GM18502 (cell line): ENCODE results near the gene RCBTB1.
"Not testable (repeated sequence)": the region's sequence is repeated elsewhere in the genome, so short reads cannot be mapped to it uniquely, and the experiment has no call there.

ENCODE experiments used
- ATAC-seq: cut with Tn5 transposase; IDR thresholded peaks from one replicate; pipeline ENCODE4 v1.9.1; 2021; ENCODE audit warnings: mild to moderate bottlenecking; ENCODE audit not compliant: unreplicated experiment, poor library complexity

Gene RCBTB1

DNA sequence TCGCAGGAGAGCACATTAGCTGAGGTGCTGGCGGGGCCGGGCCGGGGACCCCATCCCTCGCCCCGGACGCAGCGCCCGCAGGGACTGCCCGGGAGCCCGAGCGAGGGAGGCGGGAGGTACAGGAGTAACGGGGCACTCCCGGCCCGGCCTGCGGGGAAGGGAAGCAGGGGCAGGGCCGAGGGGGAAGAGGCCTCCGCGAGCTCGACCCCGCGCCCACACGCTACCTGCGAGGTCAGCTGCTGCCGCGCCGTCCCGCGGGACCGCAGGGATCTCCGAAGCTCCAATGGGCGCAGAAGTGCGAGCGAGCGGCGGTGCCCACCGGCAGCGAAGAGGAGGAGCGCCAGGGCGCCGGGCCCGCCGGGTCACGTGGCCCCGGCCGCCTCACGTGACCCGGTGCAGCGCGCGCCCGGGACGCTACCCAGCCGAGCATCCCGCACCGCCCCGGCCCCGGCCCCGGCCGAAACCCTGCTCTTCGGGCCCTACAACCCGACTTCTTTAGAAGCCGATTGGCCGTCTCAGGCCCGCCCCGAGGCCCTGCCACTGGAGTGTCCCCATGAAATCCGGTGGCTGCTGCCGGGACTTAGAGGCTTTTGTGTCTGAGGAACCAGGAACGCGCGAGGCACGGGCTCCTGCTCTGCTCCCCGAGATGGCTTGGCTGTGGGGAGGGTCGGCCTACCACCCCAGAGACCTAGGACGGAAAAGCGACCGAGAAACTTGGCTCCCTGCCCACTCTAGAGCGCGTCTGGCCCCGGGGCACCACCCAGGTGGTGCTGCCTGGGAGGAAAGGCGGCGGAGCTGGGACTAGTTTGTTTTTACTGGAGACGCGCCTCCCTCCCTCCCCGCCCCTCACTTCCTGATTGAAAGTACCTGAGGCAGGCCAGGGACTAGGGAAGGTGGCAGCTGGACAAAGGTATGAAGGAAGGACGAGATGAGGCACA is at the start of gene RCBTB1:
TSS of gene RCBTB1 (minus strand) at position 339 of the 938 bp plus-strand sequence. CDS start 18,279 bp downstream, outside the sequence.
- ATAC-seq = peak; percentile 91

DNA sequence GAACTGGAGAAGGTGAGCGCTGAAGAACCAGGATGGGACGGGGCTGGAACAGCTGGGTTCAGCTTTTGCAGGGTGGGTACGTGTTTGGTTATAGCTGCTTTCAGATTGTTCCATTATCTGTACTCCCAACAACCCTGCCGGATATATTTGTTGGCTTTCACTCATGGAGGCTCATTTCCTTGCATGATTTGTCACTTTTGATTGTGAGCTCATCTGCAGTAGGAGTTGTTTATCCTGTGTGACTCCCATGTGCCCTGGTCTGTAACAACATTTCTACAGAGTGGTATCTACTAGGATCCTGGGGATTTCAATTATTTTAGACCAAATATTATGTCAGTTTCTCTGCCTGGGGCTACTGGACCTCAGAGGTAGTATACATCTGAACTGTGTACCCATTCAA is 48.4 kb upstream of the RCBTB1 start:
- ATAC-seq = no peak

DNA sequence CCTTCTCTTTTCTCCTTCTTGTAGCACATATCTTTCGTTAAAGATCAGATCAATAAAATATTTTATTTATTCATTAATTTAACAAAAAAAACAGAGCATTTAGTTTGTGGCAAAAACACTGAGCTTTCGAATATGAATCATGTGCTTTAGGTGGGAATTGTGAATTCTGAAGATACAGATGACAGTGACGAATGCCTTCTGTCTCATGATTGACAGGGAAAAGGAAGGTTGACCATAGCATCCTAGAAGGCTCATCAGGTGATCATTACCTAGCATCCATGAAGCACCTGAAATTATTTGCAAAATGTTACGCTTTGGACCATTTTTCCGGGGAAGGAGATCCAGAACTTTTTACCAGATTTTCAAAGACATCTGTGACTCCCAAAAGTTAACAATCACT is 46.8 kb upstream of the RCBTB1 start:
- ATAC-seq = no peak

DNA sequence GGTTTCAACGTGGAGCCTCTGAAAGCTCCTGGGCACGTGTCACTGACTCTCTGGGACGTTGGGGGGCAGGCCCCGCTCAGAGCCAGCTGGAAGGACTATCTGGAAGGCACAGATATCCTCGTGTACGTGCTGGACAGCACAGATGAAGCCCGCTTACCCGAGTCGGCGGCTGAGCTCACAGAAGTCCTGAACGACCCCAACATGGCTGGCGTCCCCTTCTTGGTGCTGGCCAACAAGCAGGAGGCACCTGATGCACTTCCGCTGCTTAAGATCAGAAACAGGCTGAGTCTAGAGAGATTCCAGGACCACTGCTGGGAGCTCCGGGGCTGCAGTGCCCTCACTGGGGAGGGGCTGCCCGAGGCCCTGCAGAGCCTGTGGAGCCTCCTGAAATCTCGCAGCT is 45.2 kb upstream of the RCBTB1 start:
- ATAC-seq = no peak

DNA sequence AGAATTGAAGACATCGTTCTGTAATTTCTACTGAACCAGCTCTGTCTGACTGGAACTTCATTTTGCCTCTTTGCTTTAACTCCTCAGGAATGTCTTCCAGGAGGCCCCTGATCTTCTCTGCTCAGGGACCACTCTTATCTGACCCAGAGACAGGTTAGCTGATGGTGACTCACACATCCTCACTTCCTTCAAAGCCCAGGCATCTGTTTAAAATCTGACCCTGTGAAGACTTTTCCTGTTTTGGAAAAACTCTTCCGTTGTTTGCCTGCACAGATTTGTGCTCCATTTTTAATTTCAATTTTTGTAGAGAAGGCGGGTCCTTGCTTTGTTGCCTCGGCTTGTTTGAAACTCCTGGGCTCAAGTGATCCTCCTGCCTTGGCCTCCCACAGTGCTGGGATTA is 44.6 kb upstream of the RCBTB1 start:
- no peak for ATAC-seq

DNA sequence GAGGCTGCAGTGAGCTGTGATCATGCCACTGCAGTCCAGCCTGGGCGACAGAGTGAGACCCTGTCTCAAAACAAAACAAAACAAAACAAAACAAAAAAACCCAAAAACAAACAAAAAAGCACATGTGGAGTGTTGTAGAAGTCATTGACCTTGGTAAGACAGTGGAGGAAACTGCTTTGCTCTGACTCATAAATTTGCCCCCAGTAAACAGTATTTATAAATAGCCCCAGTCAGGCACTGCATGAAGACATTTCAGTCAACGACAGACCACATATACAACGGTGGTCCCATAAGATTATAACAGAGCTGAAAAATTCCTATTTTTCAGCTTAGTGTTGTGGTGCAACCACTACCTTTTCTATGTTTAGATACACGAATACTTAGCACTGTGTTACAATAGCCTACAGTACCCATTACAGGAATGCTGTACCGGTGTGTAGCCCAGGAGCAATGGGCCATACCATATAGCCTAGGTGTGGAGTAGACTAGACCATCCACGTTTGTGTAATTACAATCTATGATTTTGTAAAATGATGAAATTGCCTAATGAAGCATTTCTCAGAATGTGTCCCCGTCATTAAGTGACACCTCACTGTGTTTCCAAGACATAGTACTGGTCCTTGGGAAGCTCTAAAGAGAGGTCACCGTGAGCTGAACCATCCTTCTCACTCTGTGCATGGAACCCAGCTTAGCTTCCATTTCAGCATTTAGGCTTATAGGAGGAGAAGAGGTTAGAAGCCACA is 44.0 kb upstream of the RCBTB1 start:
- ATAC-seq = no peak

DNA sequence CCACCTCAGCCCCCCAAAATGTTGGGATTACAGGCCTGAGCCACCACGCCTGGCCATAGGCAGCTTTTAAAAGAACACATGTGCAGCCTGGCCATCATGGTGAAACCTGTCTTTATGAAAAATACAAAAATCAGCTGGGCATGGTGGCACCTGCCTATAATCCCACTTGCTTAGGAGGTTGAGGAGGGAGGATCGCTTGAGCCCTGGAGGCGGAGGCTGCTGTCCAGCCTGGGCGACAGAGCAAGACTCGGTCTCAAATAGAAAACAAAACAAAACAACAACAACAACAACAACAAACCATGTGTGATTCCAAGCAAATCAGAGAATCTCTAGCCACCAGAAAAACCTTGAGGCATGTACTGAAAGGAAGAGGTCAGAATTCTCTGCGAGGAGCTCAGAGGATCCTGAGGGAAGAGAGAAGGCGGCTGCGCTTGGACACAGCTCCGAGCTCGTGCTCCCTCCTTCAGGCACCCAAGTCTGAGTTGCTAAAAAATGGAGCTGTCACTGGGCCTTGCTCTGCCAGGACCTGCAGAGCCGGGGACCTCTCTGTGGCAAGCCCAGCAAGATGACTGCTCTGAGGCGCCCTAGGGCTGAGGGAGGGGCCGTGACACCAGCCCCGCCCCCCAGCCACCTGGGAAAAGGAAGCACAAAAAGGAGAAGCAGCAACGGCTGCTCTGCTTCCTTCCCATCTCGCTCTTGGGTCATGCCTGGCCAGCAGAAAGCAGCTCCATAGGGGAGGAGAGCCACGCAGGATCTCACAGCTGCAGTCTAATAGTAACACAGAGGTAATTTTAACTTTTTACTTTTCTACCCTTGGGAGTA is 42.7 kb upstream of the RCBTB1 start, which contains the start of gene ARL11:
TSS of gene ARL11 (plus strand) at position 677 of the 822 bp plus-strand sequence. CDS start 1,941 bp downstream, outside the sequence.
- ATAC-seq = peak; percentile 96

DNA sequence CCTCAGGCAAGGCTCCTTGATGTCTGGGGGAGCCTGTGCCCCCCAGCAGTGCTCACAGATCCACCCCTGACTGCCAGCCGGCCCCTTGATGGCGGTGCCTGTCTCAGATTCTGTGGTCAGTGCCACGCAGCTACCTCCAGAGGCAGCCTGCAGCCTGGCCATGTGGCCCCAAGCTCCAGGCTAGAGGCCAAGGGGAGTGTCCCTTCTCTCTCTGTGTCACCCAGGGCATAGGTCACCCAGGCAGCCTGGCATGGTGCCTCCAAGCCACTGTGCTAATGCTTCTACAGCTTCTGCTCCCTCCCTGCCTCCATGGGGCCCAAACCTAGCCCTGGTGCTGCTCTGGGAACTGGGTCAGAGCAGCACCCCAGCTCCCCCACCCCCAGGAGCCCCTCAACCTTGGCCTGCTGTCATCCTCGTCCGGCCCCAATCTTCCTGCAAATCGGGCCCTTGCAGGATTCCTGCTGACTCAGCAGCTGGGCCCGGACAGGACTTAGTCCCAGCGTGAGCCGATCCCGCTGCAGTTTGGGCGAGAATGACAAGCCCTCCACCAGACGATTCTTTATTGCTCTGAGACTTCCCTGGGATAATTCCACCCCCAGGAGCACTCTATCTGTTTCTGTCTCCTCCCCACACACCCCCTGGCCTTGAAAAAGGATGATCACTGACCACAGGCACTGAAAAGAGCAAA is 40.2 kb upstream of the RCBTB1 start:
- ATAC-seq = no peak

DNA sequence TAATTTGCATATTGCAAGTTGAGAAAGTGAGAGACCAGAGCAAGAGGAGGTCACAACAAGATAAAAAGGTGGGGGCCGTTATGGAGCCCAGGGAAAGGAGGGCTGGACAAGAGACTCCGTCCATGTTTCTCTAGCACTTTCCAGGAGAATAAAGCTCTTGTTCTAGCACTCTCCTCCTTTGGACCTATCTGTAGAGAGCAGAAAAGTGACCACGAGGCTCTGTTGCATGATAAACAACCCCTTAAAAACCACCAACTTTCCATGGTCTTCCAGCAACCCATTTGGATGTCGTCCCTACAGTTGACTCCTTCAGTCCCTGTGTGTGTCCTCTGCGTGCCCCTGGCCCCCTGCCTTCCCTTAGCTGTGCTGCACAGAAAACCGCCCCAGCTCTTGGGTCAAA is 38.9 kb upstream of the RCBTB1 start:
- ATAC-seq = no peak

DNA sequence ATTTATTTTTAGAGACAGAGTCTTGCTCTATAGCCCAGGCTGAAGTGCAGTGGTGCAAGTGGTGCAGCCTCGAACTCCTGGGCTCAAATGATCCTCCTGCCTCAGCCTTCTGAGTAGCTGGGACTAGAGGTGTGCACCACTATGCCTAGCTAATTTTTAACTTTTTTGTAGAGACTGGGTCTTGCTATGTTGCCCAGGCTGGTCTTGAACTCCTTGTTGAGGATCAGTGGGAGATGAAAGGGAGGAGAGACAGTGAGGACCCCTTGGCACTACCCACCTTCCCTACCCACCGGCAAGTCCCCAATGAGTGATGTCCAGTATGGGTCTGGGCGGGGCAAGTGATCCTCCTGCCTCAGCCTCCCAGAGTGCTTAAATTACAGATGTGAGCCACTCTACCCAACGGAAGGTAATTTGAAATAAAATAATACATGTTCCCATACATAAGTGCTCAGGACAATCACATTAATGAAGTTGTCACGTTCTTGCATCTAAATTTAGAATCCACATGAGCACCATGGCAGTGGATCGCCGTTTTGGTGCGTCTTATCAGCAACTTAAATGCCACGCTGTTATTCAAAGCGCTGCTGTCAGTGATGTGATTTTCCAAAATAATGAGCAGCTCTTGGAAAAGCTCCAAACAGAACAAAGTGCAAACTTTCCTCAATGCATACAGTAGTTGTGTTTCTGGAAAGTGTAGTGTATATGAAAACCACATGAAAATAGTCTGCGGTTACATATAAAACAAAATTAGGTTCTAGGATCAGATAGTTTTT is 37.0 kb upstream of the RCBTB1 start:
- no peak for ATAC-seq

DNA sequence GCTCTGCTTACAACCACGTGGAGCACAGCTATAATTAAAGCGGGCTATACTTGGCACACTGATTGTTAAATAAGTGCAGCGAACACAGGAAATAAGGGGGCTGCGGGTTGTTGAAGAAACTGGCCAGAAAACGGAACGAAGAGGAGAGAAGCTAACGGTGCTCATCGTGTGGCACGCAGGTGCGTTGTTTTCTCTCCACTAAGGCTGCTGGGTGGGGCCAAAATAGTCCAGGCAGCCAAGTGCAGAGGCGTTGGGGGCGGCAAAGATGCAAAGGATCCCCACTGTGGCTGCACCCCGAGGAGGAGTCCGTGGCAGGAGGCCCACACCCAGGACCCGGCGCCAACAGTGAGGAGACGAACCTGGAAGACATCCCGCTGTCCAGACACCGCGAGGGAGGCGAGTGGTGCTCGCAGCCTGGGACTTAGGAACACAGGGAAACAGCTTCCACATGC is 34.8 kb upstream of the RCBTB1 start:
- ATAC-seq = peak; percentile 68

DNA sequence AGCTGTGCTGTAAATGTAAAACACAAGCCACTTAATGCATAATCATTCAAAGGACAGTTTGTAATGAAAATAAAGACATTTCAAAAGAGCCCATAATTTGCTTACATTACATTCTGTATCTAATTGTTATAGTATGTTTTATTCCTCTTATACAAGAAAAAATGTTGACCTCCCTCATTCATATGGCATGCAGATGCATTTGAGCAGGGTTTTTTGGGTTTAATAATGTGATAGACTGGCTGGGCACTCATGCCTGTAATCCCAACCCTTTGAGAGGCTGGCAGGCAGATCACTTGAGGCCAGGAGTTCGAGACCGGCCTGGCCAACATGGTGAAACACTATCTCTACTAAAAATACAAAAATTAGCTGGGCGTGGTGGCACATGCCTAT is 31.3 kb upstream of the RCBTB1 start:
- ATAC-seq = no peak

DNA sequence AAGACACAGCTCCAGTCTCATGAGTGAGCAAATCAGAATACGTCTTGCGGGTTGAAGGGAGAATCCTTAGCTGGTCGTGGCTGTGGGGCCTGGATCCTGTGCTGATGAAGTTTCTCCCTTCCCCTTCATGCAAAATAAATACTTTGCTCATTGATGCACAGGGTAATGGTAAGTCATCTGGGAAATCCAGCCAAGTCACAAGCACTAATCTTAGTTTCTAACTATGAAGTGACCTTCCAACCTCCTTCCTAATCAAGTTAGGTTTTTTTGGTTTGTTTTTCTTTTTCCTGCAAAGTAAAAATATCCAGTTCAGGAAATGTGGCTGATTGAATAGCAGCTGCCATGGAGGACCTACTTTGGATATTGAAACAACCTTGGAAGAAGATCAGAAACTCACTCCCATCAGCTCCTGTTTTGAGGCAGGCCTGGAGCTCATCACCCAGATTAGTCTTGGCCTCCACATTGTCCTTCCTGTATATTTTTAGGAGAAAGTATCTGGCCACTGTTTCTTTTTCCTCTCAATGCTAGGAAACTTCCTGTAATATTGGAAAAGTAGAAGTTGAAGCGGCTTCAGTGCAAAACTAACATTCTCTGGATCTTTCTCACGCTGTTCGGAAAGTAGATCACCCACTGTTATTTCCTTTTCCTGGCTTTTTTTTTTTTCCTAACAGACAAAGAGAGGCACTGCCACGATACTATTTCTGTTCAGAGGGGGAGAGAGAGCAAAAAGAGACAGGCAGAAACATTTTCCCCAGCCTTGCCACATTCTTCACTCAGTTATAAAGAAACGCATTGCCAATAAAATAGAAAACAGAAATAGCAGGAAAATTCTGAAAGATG is 30.7 kb upstream of the RCBTB1 start:
- ATAC-seq = no peak

DNA sequence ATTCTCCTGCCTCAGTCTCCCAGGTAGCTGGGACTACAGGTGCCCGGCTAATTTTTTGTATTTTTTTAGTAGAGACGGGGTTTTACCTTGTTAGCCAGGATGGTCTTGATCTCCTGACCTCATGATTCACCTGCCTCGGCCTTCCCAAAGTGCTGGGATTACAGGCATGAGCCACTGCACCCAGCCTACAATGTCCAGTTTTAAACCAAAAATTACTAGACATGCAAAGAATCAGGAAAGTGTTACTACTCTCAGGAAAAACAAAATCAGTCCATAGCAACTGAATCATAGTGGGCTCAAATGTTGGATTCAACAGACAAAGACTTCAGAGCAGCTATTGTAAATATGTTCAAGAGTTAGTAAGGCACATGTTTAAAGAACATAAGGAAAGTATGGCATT is 26.7 kb upstream of the RCBTB1 start:
- not testable (repeated sequence) for ATAC-seq

DNA sequence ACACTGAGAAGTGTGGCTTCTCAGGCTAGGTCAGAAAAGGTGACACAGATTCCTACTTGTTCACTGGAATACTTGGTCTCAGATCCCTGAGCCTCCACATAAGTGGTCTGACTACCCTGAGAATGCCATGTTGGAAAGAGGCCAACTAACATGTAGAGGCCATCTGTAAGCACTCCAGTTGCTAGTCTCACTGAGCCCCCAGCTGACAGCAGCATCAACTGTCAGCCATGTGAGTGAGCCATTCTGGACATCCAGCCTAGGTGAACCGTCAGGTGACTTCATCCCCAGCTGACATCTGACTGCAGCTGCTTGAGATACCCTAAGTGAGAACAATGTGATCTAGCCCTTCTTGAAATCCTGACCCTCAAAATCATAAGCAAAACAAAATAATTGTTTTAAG is 24.8 kb upstream of the RCBTB1 start:
- ATAC-seq = no peak

DNA sequence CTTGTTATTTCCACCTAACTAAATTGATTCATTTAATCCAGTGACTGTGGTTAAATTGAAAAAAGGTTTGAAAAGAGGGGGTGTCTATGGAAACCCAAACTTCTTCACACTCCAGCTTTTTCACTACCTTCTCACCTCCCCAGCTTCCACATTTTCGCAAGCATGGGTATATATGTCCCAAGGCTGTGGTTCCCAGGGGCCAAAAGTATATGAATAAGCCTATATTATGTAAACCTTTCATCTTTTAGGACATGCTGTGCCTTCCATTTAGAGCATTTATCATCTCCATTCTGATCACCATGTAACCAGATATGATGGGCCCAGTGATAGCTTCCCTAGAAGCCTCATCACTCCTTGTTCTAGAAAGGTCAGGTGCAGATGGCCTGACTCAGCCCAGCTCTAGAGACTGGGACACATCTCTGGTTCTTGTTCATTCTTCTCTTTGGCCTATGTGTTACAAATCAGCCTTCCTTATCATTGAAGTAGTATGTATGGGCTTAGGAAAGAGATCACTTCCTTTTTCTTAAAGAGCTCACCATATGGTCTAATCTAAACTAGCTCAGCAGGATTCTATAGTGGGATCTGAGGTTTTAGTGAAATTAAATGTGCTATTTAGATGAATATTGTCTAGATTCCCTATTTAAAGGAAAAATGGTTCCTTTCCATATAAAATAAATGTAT is 23.4 kb upstream of the RCBTB1 start:
- ATAC-seq = no peak

DNA sequence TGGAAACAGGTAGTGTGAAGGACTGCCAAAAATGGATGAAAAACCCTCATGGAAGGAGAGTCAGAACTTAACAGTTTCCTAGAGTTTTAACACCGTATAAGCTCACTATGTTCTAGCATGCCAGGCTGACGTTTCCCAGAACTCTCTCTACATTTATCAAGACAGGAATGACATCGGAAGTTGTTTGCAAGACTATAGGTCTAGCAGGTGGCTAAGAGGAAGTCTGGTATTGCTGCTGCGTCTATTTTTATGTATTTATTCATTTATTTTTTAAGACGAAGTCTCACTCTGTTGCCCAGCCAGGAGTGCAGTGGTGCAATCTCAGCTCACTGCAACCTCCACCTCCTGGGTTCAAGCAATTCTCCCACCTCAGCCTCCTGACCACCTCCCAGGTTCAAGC is 22.4 kb upstream of the RCBTB1 start:
- ATAC-seq = no peak
